HCT116 (cell line): Measurements from ENCODE around the gene NXN.

Experiments used
- EZH2 ChIP-seq: fragments of 200-600 bp; sonication (generic); IDR thresholded peaks from 2 replicates; pipeline ENCODE4 v1.6.1; 2017; ENCODE audit warnings: antibody characterized with exemption, mixed run types
- EZH2phosphoT487 ChIP-seq: fragments of 200-600 bp; IDR thresholded peaks from 2 replicates; pipeline ENCODE4 v1.6.1; 2018; ENCODE audit warnings: antibody characterized with exemption, borderline replicate concordance
- FOSL1 ChIP-seq: IDR thresholded peaks from 2 replicates; pipeline ENCODE4 v1.6.1; 2012; ENCODE audit warnings: low read depth
- POLR2A ChIP-seq: IDR thresholded peaks from 2 replicates; pipeline ENCODE4 v1.7.0; 2011; ENCODE audit warnings: borderline replicate concordance; ENCODE audit not compliant: insufficient read depth, insufficient read length; ENCODE audit errors: extremely low read depth
- POLR2AphosphoS5 ChIP-seq: IDR thresholded peaks from 2 replicates; pipeline ENCODE4 v1.6.1; 2011; ENCODE audit warnings: mild to moderate bottlenecking, low read depth, low read length, moderate library complexity
- YY1 ChIP-seq: IDR thresholded peaks from 2 replicates; pipeline ENCODE4 v1.6.1; 2011; ENCODE audit warnings: low read length, low read depth, moderate library complexity, mild to moderate bottlenecking; ENCODE audit not compliant: insufficient replicate concordance; ENCODE audit errors: extremely low read depth
- ZNF274 ChIP-seq: fragments of 200-500 bp; sonication (Bioruptor generic); IDR thresholded peaks from 2 replicates; pipeline ENCODE4 v1.6.1; 2014; ENCODE audit warnings: mild to moderate bottlenecking, low read depth, low read length, inconsistent platforms
- TF ChIP-seq, protein P1 (sequence below), 3 experiments: fragments of 200-600 bp in 1 of 3; sonication (generic) in 1 of 3; IDR thresholded peaks in 2 of 3; conservative IDR thresholded peaks in 1 of 3; 2 replicates each; pipeline ENCODE4 v1.5.1; 2012 to 2017; ENCODE audit warnings: low read depth in 2 of 3, low read length in 2 of 3, antibody characterized with exemption in 1 of 3, borderline replicate concordance in 1 of 3, control low read depth in 1 of 3, mild to moderate bottlenecking in 1 of 3, mixed read lengths in 1 of 3, mixed run types in 1 of 3, moderate library complexity in 1 of 3; ENCODE audit not compliant: insufficient read depth in 1 of 3

GRCh38 chr17:784143-784542, 195.4 kb downstream of the NXN start:
- no peak for TF ChIP-seq EZH2
- no peak for TF ChIP-seq POLR2A
- no peak for TF ChIP-seq ZNF274
- TF ChIP-seq, protein P1, sequence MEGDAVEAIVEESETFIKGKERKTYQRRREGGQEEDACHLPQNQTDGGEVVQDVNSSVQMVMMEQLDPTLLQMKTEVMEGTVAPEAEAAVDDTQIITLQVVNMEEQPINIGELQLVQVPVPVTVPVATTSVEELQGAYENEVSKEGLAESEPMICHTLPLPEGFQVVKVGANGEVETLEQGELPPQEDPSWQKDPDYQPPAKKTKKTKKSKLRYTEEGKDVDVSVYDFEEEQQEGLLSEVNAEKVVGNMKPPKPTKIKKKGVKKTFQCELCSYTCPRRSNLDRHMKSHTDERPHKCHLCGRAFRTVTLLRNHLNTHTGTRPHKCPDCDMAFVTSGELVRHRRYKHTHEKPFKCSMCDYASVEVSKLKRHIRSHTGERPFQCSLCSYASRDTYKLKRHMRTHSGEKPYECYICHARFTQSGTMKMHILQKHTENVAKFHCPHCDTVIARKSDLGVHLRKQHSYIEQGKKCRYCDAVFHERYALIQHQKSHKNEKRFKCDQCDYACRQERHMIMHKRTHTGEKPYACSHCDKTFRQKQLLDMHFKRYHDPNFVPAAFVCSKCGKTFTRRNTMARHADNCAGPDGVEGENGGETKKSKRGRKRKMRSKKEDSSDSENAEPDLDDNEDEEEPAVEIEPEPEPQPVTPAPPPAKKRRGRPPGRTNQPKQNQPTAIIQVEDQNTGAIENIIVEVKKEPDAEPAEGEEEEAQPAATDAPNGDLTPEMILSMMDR (IDR thresholded peaks at IDR 0.05 in 2 of 3, conservative IDR thresholded peaks at IDR 0.05 in 1 of 3; ENCODE audit: borderline replicate concordance in 1 of 3, insufficient read depth in 1 of 3, low read depth in 2 of 3, low read length in 2 of 3): no peak
- TF ChIP-seq EZH2phosphoT487: no peak
- TF ChIP-seq YY1: no peak
- TF ChIP-seq POLR2AphosphoS5: no peak
- TF ChIP-seq FOSL1: no peak
